B cell (primary cell): ENCODE results near the gene CNN1. TPM values are rescaled to one million over a fixed set of nuclear protein-coding genes. Genes with fewer than 3 reads are reported as not detected.
A peak's percentile ranks its signal among the peaks of the same experiment; 100 is the strongest.

Experiments used
- ATAC-seq: fragments of 200-7000 bp; cut with Tn5 transposase; one replicate; pipeline ENCODE4 v1.10.0; 2021; ENCODE audit warnings: low read depth, mild to moderate bottlenecking, moderate number of reproducible peaks, moderate library complexity
- CTCF ChIA-PET: fragments of 350-600 bp; sonication (Branson Sonifier 250); formaldehyde crosslinking; loops from one replicate; lab custom pipeline; 2021; ENCODE audit warnings: antibody characterized with exemption, inconsistent platforms; lab: Charles Lee
- POLR2A ChIA-PET: fragments of 350-600 bp; sonication (Branson Sonifier 250); formaldehyde crosslinking; loops from one replicate; lab custom pipeline; 2021; ENCODE audit warnings: antibody characterized with exemption; lab: Charles Lee
- DNase-seq: peaks from one replicate; pipeline ENCODE4 v3.0.0; 2013
- H2AFZ ChIP-seq: 2 replicates; pipeline ENCODE4 v1.6.1; 2012; ENCODE audit warnings: mild to moderate bottlenecking, low read depth, low read length; ENCODE audit not compliant: insufficient read depth, poor library complexity, severe bottlenecking
- H3K27ac ChIP-seq, 2 donors: 1 replicate in 1 of 2; 2 replicates in 1 of 2; pipeline ENCODE4 v1.5.1; 2012 to 2013; ENCODE audit warnings: low read length in 2 of 2, mild to moderate bottlenecking in 2 of 2, moderate library complexity in 1 of 2
- H3K27me3 ChIP-seq, 4 experiments: fragments of 200-600 bp in 1 of 4; sonication (generic) in 1 of 4; replicated peaks in 1 of 4; 1 replicate in 2 of 4; 2 replicates in 2 of 4; pipeline versions ENCODE4 v1.6.1 to v1.7.0; 2013 to 2016; ENCODE audit warnings: low read length in 3 of 4, mild to moderate bottlenecking in 2 of 4, mixed read lengths in 1 of 4, moderate library complexity in 1 of 4; ENCODE audit not compliant: insufficient read depth in 4 of 4, control insufficient read depth in 3 of 4; ENCODE audit errors: control extremely low read depth in 1 of 4
- H3K36me3 ChIP-seq, 2 experiments: replicated peaks in 1 of 2; 1 replicate in 1 of 2; 2 replicates in 1 of 2; pipeline versions ENCODE4 v1.6.1 to v1.7.1; 2013; ENCODE audit warnings: low read length in 1 of 2; ENCODE audit not compliant: insufficient read depth in 2 of 2, control insufficient read depth in 1 of 2; ENCODE audit errors: control extremely low read depth in 1 of 2, extremely low read depth in 1 of 2
- H3K4me1 ChIP-seq, 2 donors: fragments of 200-600 bp in 1 of 2; sonication (generic) in 1 of 2; 1 replicate in 1 of 2; 2 replicates in 1 of 2; pipeline versions ENCODE4 v1.5.1 to v1.6.1; 2013 to 2017; ENCODE audit warnings: low read length in 2 of 2; ENCODE audit not compliant: control insufficient read depth in 2 of 2, insufficient read depth in 2 of 2
- H3K4me2 ChIP-seq: replicated peaks from 2 replicates; pipeline ENCODE3; 2012; ENCODE audit warnings: mild to moderate bottlenecking, low read depth, low read length; ENCODE audit not compliant: poor library complexity, severe bottlenecking
- H3K4me3 ChIP-seq, 5 experiments: fragments of 200-600 bp in 1 of 5; sonication (generic) in 1 of 5; 1 replicate in 3 of 5; 2 replicates in 2 of 5; pipeline versions ENCODE4 v1.5.1 to v1.7.0; 2011 to 2016; ENCODE audit warnings: low read length in 4 of 5, mild to moderate bottlenecking in 4 of 5, low read depth in 2 of 5, control low read depth in 1 of 5, moderate library complexity in 1 of 5; ENCODE audit not compliant: insufficient read depth in 1 of 5; ENCODE audit errors: control extremely low read depth in 1 of 5, extremely low read depth in 1 of 5
- H3K79me2 ChIP-seq: fragments of 200-600 bp; sonication (generic); one replicate; pipeline ENCODE4 v1.6.0; 2016; ENCODE audit warnings: low read length; ENCODE audit not compliant: control insufficient read depth, insufficient read depth
- H3K9ac ChIP-seq: fragments of 200-600 bp; sonication (generic); 2 replicates; pipeline ENCODE4 v1.6.1; 2017; ENCODE audit warnings: mild to moderate bottlenecking, low read length, moderate library complexity
- H3K9me3 ChIP-seq, 3 donors: one replicate each; pipeline versions ENCODE4 v1.6.1 to v1.7.1; 2013; ENCODE audit warnings: low read length in 2 of 3; ENCODE audit not compliant: control insufficient read depth in 2 of 3, insufficient read depth in 1 of 3; ENCODE audit errors: control extremely low read depth in 1 of 3
- H4K20me1 ChIP-seq: 2 replicates; pipeline ENCODE4 v1.6.0; 2012; ENCODE audit warnings: mild to moderate bottlenecking, low read length; ENCODE audit not compliant: insufficient read depth, control insufficient read depth, poor library complexity, severe bottlenecking
- H3K27ac Mint-ChIP-seq: one replicate; pipeline ENCODE4 v1.8.0; 2021; ENCODE audit warnings: mixed read lengths
- H3K27me3 Mint-ChIP-seq: one replicate; pipeline ENCODE4 v1.8.0; 2021; ENCODE audit warnings: mixed read lengths
- H3K4me1 Mint-ChIP-seq: one replicate; pipeline ENCODE4 v1.8.0; 2021; ENCODE audit warnings: mixed read lengths
- H3K4me3 Mint-ChIP-seq: one replicate; pipeline ENCODE4 v1.8.0; 2021; ENCODE audit warnings: mixed read lengths
- H3K9me3 Mint-ChIP-seq: one replicate; pipeline ENCODE4 v1.8.0; 2022; ENCODE audit warnings: mixed read lengths; ENCODE audit not compliant: insufficient read depth
- CTCF ChIP-seq: fragments of 200-600 bp; IDR thresholded peaks from one replicate; pipeline ENCODE4 v1.8.0; 2022; ENCODE audit warnings: antibody characterized with exemption, mild to moderate bottlenecking
- EZH2 ChIP-seq: IDR thresholded peaks from 2 replicates; pipeline ENCODE4 v1.6.1; 2012; ENCODE audit warnings: borderline replicate concordance, low read depth, mild to moderate bottlenecking, moderate library complexity, low read length; ENCODE audit not compliant: insufficient read depth, poor library complexity, severe bottlenecking
- WGBS: methylation state at CpG from one replicate; pipeline ENCODE4 v1.1.5; 2013; ENCODE audit warnings: missing lambda C conversion rate; ENCODE audit not compliant: insufficient coverage; 5-methylcytosine and 5-hydroxymethylcytosine counted together
- intact Hi-C: fragments of 100-400 bp; cut with micrococcal nuclease; formaldehyde crosslinking; loops from one replicate; pipeline ENCODE4 v1.10.0; 2022
- polyA plus RNA-seq: library from polyadenylated mRNA; depleted of rRNA; stranded (reverse); fragments of >200 nt; gene quantifications from 2 replicates; pipeline ENCODE4 v1.2.3, GENCODE V29; 2012
- total RNA-seq, 2 donors: library from RNA; stranded (reverse); fragments of 120-200 nt in 1 of 2; gene quantifications; 1 replicate in 1 of 2; 2 replicates in 1 of 2; pipeline versions ENCODE4 v1.2.3 to v1.2.4, GENCODE V29; 2013 to 2022

Gene CNN1
- total and polyA plus RNA-seq, 2 donors (not counting 1 experiment from before 2014, with no cell fraction given), result not detected

- Histone ChIP-seq H3K4me2 (peak overlapping the region; percentile 54), H3K27ac (peak overlapping the region; percentile 75 to 84), H4K20me1 (peaks cover 37% of the 10 kb centered on the region), H3K9me3 (no peaks in the 10 kb centered on the region), H3K79me2 (peaks cover 32% of the 10 kb centered on the region), H3K4me1 (peaks cover 30 to 55% of the 10 kb centered on the region in 2 donors), H3K36me3 (peaks cover 0 to 34% of the 10 kb centered on the region in 2 experiments), H2AFZ (no peak overlapping the region), H3K27me3 (no peaks in the 10 kb centered on the region), H3K4me3 (no peak overlapping the region), H3K9ac (no peak overlapping the region)
- H3K9me3 Mint-ChIP-seq, result no peaks in the 10 kb centered on the region
- CTCF ChIA-PET, result interaction anchor here (10.7 kb wide), 1 partner anchor 33 kb away, joined by 289 read pairs; no protein-coding TSS in a partner anchor
- POLR2A ChIA-PET, result interaction anchor here (0.5 to 0.7 kb wide), 3 partner anchors 11 to 1317 kb away, joined by 3 to 4 read pairs (median 3); no protein-coding TSS in a partner anchor
- DNase-seq (peak; percentile 74), ATAC-seq (no peak)
- TF ChIP-seq EZH2 (no peak), CTCF (no peak)
- H3K4me3 Mint-ChIP-seq, result peak overlapping the region; percentile 60
- peaks cover 52% of the 10 kb centered on the region for H3K4me1 Mint-ChIP-seq
- no peaks in the 10 kb centered on the region for H3K27me3 Mint-ChIP-seq
- WGBS, result 40% methylated on average over 9 of the region's 12 CpGs
- intact Hi-C loops, result no loop called here
- H3K27ac Mint-ChIP-seq, result peak overlapping the region; percentile 93
Measured at GRCh38 chr19:11554160-11554559, 15.5 kb downstream of the CNN1 start.

- 96% methylated on average over 4 of the region's 6 CpGs for WGBS
- CTCF ChIA-PET, result interaction anchor here (10.7 kb wide), 1 partner anchor 32 kb away, joined by 289 read pairs; no protein-coding TSS in a partner anchor
- no peak for DNase-seq
- H3K4me3 ChIP-seq, result no peak overlapping the region
- POLR2A ChIA-PET, result interaction anchor here (0.6 to 0.7 kb wide), 2 partner anchors 35 to 171 kb away, joined by 3 to 8 read pairs; no protein-coding TSS in a partner anchor
- H3K9me3 ChIP-seq, result no peaks in the 10 kb centered on the region
- no peak overlapping the region for H3K4me2 ChIP-seq
- no peaks in the 10 kb centered on the region for H3K27me3 ChIP-seq
- no peak for ATAC-seq
- Mint-ChIP-seq H3K27ac (peak overlapping the region; percentile 64), H3K27me3 (no peaks in the 10 kb centered on the region), H3K4me1 (peaks cover 56% of the 10 kb centered on the region), H3K4me3 (peak overlapping the region; percentile 47), H3K9me3 (no peaks in the 10 kb centered on the region)
- peaks cover 37% of the 10 kb centered on the region for H3K79me2 ChIP-seq
- H3K4me1 ChIP-seq, result peaks cover 34 to 66% of the 10 kb centered on the region in 2 donors
- no peak overlapping the region for H3K9ac ChIP-seq
- peak overlapping the region in 1 of 2 donors; percentile 84 for H3K27ac ChIP-seq
- TF ChIP-seq EZH2 (no peak), CTCF (no peak)
- peaks cover 0 to 34% of the 10 kb centered on the region in 2 experiments for H3K36me3 ChIP-seq
- H4K20me1 ChIP-seq, result peaks cover 37% of the 10 kb centered on the region
- H2AFZ ChIP-seq, result no peak overlapping the region
- intact Hi-C loops, result no loop called here
Measured at GRCh38 chr19:11555246-11555645, 16.6 kb downstream of the CNN1 start.
